Measurements from ENCODE around the gene PGPEP1.

Gene PGPEP1

DNA sequence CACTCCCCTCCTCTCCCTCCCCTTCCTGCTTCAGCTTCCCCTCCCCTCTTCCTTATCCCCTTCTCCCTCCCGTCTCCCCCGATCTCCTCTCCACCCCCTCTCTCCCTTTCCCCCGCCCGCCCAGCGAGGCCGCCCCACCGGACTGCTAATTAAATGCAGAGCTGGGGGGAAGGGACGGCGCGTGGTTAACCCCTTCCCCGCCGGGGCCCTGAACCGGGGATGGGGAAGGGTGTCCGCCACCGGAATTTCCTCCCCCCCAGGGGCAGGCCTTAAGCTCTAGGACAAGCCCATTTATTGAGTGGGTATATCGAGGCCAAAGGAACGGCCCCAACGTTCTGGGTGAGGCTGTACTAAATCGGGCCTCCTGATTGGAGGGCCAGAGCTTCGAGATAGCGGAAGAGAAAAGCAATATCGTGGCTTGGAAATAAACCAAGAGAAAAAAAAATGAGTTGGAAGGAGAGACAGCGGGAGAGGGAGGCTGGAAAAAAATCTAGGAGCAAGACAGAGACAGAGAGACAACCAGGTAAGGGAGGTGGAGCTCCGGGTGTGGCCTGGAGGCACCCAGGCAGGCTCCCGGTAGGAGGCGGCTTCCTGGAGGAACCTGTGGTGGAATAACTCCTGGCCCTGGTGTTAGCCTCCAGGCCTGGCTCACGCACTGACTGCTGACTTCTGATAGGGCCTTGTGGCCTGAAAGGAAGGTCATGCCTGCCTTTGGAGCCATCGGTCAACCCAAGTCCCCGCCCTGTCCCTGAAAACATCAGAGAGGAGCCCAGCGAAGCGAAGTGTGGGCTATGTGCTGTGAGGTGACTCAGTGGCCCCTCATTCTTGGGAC is 47.4 kb upstream of the PGPEP1 start:
- ATAC-seq (ENCODE audit: low read depth) (no peak), DNase-seq (ENCODE audit: low spot score) (no peak)
- Histone ChIP-seq H3K27ac (ENCODE audit: poor library complexity, severe bottlenecking) (peak overlapping the region; percentile 64), H3K4me3 (ENCODE audit: severe bottlenecking) (peak overlapping the region; percentile 31), H3K4me1 (ENCODE audit: insufficient read depth, poor library complexity, severe bottlenecking) (peaks cover 6% of the 10 kb centered on the region), H3K27me3 (ENCODE audit: insufficient read depth, poor library complexity, severe bottlenecking) (no peaks in the 10 kb centered on the region), H3K9me3 (ENCODE audit: severe bottlenecking) (no peaks in the 10 kb centered on the region), H3K36me3 (ENCODE audit: low read depth) (no peaks in the 10 kb centered on the region)
- no peak for TF ChIP-seq CTCF (IDR thresholded peaks at IDR 0.05; ENCODE audit: poor library complexity, severe bottlenecking)

- no peak overlapping the region for H3K4me3 ChIP-seq (ENCODE audit: severe bottlenecking)
- ATAC-seq (ENCODE audit: low read depth) (no peak), DNase-seq (ENCODE audit: low spot score) (no peak)
- no peaks in the 10 kb centered on the region for H3K27me3 ChIP-seq (ENCODE audit: insufficient read depth, poor library complexity, severe bottlenecking)
- H3K36me3 ChIP-seq (ENCODE audit: low read depth) = no peaks in the 10 kb centered on the region
- no peak overlapping the region for H3K27ac ChIP-seq (ENCODE audit: poor library complexity, severe bottlenecking)
- no peaks in the 10 kb centered on the region for H3K9me3 ChIP-seq (ENCODE audit: severe bottlenecking)
- TF ChIP-seq CTCF (IDR thresholded peaks at IDR 0.05; ENCODE audit: poor library complexity, severe bottlenecking) = no peak
- peaks cover 6% of the 10 kb centered on the region for H3K4me1 ChIP-seq (ENCODE audit: insufficient read depth, poor library complexity, severe bottlenecking)
These were observed 46.5 kb upstream of the PGPEP1 start for GRCh38 chr19:18293642-18294466.

DNA sequence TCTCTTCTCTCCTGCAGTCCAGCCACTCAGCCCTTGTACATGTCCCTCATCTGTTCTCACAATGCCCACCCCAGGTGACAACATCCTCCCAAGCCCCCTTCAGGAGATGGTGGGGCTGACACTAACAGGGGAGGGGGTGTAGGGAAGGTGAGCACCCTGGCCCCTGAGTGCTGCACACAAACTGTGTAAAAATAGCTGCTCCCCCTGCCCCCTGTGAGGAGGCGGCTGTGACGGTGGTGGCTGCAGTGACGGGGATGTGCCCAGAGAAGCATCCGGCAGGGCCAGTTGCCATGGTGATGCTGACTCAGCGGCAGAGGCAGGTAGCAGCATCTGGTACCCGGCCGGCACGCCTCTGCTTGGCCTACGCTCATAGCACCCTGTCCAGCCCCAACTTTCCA is 45.9 kb upstream of the PGPEP1 start:
- peak; percentile 35; the same call in 2 of the 3 replicates for ATAC-seq (ENCODE audit: low read depth)
- Histone ChIP-seq H3K4me1 (ENCODE audit: insufficient read depth, poor library complexity, severe bottlenecking) (peaks cover 6% of the 10 kb centered on the region), H3K27ac (ENCODE audit: poor library complexity, severe bottlenecking) (no peak overlapping the region), H3K27me3 (ENCODE audit: insufficient read depth, poor library complexity, severe bottlenecking) (no peaks in the 10 kb centered on the region), H3K36me3 (ENCODE audit: low read depth) (no peaks in the 10 kb centered on the region), H3K4me3 (ENCODE audit: severe bottlenecking) (no peak overlapping the region), H3K9me3 (ENCODE audit: severe bottlenecking) (no peaks in the 10 kb centered on the region)
- no peak for TF ChIP-seq CTCF (IDR thresholded peaks at IDR 0.05; ENCODE audit: poor library complexity, severe bottlenecking)
- DNase-seq (ENCODE audit: low spot score) = peak; percentile 91

GRCh38 chr19:18295034-18295451 is 45.4 kb upstream of the PGPEP1 start:
- DNase-seq (ENCODE audit: low spot score) (no peak), ATAC-seq (ENCODE audit: low read depth) (no peak)
- Histone ChIP-seq H3K4me3 (ENCODE audit: severe bottlenecking) (no peak overlapping the region), H3K36me3 (ENCODE audit: low read depth) (no peaks in the 10 kb centered on the region), H3K27me3 (ENCODE audit: insufficient read depth, poor library complexity, severe bottlenecking) (no peaks in the 10 kb centered on the region), H3K4me1 (ENCODE audit: insufficient read depth, poor library complexity, severe bottlenecking) (peaks cover 6% of the 10 kb centered on the region), H3K9me3 (ENCODE audit: severe bottlenecking) (no peaks in the 10 kb centered on the region), H3K27ac (ENCODE audit: poor library complexity, severe bottlenecking) (no peak overlapping the region)
- TF ChIP-seq CTCF (IDR thresholded peaks at IDR 0.05; ENCODE audit: poor library complexity, severe bottlenecking) = no peak
